HG03342 (cell line): ENCODE results near the gene CDHR5.

Experiments
- ATAC-seq: cut with Tn5 transposase; IDR thresholded peaks from one replicate; pipeline ENCODE4 v1.9.1; 2021; ENCODE audit warnings: mild to moderate bottlenecking, moderate library complexity; ENCODE audit not compliant: unreplicated experiment

Gene CDHR5

DNA sequence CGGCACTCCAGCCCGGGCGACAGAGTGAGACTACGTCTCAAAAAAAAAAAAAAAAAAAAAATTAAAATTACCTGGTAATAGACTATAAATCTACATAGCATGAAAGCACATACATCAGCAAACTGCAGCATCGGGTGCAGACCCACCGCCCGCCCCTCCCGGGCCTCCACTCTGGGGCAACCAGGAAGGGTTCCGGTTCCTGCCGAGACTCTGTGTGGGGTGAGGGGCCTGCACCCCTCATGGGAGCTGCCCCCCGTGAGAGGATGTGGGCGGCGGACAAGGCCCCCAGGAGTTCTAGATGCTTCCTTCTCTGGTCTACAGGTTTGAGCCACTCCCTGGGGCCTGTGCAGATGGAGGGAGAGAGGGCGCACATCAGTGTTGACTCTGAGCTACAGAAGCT is 21.5 kb upstream of the CDHR5 start:
- no peak for ATAC-seq

DNA sequence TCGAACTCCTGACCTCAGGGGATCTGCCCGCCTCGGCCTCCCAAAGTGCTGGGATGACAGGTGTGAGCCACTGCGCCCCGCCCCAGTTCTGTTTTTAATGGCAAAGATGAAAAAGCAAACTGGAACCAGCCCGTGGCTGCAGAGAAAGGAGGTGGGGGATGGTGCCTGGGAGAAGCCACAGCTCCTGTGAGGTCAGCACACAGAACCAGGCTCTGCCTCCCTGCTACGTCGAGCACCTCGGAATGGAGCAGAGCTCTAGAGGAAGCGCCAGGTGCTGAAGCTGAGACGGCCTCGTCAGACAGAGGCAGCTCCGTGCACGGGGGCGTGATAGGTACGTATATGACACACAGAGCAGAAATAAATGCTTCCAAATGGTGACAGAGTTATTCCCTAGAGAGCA is 20.8 kb upstream of the CDHR5 start:
- ATAC-seq = no peak

DNA sequence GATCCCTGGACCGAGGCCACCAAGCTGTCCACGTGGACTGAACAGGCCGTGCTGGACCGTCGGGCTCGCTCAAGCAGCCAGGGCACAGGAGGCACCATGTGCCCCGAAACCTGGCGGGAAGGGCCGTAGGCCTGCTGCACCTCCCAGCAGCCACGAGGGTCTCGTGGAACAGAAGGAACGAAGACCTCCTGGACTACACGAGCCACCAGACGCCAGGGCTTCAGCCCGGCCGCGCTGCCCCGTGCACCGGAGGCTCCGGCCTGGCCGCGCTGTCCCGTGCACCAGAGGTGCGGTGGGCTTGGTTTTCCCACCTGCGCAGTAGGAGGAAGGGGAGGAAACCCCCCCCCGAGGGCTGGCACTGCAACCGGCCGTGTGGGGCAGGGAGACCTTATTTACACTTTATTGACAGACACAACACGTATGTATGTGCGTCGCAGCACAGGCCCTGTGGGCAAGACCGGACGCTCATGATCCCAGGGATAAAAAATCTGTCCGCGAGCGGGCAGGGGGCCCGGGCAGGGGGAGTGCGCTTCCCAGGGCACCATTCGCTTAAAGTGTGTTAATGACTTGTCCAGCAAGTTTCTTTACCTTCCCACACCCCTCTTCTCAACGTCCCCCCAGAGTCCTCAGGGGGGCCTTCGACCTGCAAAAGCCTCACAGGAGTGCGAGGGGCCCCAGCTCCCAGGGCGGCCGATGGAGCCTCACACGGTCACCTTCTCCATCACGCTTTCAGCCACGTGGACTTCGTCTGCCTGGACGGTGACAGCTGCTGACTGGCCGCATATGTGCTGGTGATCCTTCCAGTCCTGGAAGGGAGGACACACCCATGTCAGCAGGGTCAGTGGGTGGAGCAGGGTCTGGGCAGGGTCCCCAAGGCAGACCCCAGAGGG is 19.3 kb upstream of the CDHR5 start:
- no peak for ATAC-seq

DNA sequence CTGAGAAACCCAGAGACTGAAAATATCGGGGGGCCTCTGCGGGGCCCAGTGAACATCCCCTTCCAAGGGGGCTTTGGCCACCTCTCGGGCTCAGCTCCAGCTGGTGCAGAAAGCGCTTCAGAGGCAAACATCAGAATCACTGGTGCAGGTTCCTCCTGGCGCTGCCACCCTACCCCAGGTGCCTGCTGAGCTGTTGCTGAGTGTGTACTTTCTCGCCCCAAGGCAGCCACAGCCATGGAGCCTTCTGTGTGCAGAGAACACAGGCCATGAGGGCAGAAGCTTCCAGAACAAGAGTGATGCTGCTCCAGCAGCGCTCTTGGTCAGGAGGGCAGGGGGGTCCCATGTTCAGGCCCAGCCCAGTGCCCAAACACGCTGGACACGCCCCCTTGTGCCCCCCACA is 18.6 kb upstream of the CDHR5 start:
- ATAC-seq = no peak

DNA sequence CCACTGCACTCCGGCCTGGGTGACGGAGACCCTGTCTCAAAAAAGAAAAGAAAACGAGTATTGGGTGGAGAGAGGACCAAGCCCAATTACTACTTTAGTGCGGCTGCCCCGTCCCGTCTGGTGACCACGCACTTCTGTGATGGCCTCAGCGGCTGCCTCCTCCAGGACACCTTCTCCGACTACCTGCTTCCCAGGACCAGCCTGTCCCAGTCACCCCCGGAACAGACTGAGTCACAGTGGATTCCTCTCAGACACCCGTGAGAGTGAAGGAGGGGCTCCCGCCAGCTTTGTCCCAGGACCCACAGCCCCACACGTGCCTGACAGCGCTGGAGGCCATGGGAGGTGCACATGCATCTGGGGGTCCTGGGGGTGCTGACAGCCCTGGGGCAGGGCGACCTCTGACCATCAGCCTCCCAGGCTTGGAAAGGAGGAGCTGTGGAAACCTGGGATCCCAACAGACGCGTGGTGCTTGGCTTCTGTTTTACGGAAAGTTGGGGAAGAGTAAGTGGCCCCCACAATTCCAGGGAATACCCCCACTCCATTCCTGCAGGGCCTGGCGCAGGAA is 17.1 kb upstream of the CDHR5 start:
- no peak for ATAC-seq

DNA sequence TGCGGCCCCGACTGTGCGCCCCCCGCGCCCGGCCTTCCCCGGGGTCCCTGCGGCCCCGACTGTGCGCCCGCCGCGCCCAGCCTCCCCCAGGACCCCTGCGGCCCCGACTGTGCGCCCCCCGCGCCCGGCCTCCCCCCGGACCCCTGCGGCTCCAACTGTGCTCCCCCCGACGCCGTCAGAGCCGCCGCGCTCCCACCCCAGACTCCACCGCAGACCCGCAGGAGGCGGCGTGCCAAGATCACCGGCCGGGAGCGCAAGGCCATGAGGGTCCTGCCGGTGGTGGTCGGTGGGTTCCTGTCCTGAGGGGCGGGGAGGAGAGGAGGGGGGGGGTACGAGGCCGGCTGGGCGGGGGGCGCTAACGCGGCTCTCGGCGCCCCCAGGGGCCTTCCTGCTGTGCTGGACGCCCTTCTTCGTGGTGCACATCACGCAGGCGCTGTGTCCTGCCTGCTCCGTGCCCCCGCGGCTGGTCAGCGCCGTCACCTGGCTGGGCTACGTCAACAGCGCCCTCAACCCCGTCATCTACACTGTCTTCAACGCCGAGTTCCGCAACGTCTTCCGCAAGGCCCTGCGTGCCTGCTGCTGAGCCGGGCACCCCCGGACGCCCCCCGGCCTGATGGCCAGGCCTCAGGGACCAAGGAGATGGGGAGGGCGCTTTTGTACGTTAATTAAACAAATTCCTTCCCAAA is 15.4 kb upstream of the CDHR5 start:
- ATAC-seq = no peak

DNA sequence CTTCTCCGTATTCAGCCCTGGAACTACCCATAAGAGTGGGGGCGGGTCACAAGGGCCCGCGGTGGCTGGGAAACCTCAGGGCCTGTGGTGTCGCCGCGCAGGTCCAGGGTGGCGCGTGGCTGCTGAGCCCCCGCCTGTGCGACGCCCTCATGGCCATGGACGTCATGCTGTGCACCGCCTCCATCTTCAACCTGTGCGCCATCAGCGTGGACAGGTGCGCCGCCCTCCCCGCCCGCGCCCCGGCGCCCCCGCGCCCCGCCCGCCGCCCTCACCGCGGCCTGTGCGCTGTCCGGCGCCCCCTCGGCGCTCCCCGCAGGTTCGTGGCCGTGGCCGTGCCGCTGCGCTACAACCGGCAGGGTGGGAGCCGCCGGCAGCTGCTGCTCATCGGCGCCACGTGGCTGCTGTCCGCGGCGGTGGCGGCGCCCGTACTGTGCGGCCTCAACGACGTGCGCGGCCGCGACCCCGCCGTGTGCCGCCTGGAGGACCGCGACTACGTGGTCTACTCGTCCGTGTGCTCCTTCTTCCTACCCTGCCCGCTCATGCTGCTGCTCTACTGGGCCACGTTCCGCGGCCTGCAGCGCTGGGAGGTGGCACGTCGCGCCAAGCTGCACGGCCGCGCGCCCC is 14.7 kb upstream of the CDHR5 start:
- ATAC-seq = no peak

DNA sequence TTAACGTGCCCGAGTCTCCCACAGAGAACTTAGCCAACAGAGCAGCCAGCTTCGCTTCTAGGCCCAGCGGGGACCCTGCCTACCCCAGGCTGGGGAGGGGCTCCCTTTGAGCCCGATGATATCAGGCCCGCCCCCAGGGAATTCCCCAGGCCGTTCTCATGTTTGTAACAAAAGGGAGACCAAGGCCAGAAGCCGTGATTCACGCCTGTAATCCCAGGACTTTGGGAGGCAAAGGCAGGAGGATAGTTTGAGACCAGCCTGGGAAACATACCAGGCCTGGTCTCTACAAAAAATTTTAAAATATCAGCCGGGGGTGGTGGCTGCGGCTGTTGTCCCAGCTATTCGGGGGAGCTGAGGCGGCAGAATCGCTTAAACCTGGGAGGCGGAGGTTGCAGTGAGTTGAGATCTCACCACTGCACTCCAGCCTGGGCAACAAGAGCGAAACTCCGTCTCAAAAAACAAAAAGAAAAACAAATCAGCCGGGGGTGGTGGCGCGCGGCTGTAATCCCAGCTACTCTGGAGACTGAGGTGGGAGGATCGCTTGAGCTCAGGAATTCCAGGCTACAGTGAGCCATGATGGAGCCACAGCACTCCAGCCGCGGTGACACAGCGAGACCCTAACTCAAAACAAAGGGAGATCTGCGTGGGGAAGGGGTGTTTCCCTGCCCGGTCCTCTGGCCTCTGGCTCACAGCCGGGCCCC is 14.0 kb upstream of the CDHR5 start:
- no peak for ATAC-seq

DNA sequence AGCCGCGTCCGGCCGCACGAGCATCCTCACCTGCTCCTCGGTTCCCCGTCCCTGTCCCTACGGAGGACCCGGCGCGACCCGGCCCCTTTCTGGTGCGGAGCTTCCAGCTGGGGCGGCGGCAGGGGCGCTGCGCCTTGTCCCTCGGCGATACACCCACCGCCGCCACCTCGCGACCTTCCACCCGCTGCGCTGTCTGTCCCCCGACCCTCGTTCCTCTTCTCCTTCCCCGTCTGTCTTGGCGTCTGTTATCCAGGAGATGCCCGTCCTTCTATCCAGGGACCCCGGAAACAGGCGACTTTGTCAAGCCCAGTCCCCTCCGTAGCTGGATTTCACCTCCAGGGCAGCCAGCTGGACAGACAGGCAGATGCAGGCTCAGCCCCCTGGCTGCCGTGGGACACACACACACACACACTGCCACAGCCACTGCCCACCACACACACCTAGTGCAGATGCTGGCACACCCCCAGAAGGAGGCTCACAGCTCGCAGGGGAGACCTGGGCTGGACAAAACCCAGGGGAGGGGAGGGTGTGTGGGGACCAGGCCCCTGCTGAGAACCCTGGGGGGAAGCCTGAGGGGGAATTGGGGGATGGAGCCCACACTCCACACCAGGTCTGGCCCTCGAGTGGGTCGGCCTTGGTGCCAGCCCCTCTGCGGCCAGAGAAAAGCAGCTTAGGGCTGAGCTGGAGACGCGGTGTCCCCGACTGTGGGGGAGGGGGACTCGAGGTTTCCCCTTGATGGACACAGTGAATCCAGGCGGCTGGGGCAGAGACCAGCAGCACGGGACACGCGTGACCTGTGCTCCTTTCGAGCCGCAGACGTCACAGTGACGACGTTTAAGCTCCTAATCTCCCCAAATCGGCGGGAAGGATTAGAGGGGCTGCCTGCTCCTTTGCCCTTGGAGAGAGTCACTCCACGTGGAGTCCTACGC is 13.1 kb upstream of the CDHR5 start:
- ATAC-seq = no peak

DNA sequence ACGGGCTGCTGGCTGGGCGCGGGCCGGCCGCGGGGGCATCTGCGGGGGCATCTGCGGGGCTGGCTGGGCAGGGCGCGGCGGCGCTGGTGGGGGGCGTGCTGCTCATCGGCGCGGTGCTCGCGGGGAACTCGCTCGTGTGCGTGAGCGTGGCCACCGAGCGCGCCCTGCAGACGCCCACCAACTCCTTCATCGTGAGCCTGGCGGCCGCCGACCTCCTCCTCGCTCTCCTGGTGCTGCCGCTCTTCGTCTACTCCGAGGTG is 12.5 kb upstream of the CDHR5 start:
- ATAC-seq = no peak

DNA sequence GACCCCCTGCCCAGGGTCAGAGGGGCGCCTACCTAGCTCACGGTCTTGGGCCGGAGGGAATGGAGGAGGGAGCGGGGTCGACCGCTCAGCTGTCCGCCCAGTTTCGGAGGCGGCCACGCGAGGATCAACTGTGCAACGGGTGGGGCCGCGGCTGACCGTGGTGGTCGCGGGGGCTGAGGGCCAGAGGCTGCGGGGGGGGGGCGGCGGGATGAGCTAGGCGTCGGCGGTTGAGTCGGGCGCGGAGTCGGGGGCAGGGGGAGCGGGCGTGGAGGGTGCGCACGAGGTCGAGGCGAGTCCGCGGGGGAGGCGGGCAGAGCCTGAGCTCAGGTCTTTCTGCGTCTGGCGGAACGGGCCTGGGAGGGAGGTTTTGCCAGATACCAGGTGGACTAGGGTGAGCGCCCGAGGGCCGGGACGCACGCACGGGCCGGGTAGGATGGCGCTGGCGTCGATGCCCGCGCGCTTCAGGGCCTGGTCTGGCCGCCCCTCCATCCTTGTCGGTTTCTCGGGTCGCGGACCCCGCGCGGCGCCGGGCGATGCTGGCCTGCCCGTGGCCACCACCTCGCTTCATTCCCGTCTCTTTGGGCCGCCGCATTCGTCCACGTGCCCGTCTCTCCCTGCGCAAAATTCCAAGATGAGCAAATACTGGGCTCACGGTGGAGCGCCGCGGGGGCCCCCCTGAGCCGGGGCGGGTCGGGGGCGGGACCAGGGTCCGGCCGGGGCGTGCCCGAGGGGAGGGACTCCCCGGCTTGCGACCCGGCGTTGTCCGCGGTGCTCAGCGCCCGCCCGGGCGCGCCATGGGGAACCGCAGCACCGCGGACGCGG is 12.0 kb upstream of the CDHR5 start, which contains the start of gene DRD4:
Gene DRD4, plus strand, starts transcription at position 759 of the 822 bp plus-strand sequence. Its CDS starts 36 bp downstream, at position 795.
- ATAC-seq = no peak

DNA sequence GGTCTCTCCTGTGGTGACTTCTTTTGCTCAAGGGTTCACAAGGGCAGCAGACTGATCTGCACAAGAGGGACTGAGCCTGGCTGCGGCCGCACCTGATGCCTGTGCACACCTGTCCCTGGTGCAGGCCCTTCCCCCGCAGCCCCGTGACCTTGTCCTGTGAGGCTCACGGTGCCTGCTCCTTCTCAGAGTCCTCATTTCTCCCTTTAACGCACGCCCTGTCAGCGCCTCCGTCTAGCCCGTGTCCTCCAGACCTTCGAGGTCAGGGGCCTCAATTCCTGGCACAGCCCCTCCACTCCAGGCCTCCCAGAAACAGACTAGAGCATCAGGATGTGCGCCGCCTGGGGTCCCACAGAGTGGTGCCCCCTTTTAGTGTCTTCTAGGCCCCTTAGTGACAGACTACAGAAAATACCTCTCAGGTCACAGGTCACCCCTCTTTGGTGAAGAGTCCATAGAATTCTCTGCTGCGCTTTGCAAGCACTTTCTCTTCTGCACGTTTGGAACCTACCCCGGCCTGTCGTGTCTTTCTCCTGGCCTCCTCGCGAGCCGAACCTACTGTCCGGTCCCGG is 11.3 kb upstream of the CDHR5 start:
- no peak for ATAC-seq

DNA sequence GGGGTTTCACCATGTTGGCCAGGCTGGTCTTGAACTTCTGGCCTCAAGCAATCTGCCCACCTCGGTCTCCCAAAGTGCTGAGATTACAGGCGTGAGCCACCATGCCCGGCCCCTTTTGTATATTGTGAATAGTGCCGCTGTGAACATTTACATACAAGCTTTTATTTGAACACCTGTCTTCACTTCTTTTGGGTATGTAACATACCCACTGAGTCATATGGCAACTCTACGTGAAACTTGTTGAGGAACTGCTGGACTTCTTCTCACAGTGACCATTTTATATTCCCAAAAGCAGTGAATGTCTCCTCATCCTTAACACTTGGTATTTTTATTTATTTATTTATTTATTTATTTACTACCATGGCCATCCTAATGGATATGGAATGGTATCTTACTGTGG is 6.1 kb upstream of the CDHR5 start:
- no peak for ATAC-seq

DNA sequence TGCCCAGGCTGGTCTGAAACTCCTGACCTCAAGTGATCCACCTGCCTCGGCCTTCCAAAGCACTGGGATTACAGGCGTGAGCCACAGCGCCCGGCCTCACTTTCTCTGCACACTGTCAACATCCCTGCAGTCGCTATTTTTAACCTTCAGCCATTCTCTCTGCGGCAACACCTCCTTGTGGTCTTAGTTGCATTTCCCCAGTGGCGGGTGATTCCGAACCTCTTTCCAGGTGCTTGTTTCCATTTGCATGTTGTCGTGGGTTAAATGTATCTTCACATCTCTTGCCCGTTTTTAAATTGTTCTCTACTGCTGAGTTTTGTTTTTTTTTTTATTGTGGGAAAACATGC is 4.5 kb upstream of the CDHR5 start:
- no peak for ATAC-seq

DNA sequence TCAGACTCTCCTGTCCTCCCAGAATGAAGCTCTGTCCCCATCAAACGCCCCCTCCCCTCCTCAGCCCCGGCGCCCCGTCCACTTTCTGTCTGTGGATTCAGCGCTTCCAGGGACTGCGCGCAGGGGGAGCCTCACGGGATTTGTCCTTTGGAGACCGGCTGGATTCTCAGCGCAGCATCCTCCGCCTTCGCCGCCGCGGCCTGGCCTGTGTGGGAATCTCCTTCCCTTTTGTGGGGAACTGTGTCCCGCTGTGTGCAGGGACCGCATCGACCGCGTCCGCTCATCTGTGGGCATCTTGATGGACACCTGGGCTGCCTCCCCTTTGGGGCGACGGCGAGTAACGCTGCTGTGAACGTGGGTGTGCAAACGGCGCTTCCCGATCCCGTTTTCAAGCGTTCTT is 3.3 kb upstream of the CDHR5 start:
- ATAC-seq = no peak

DNA sequence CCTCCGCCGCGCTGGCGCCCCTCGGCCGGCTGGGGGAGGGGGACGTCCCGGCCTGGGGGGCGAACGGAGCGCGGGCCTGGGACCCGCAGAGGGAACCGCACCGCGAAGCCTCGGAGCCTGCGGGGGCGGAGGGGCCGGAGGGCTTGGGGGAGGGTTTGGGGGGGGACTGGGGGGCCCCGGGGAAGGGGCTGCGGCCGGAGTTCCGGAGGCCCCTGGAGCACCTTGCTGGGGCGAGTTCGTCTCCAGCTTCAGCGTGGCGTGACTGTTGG is 2.5 kb upstream of the CDHR5 start:
- no peak for ATAC-seq

DNA sequence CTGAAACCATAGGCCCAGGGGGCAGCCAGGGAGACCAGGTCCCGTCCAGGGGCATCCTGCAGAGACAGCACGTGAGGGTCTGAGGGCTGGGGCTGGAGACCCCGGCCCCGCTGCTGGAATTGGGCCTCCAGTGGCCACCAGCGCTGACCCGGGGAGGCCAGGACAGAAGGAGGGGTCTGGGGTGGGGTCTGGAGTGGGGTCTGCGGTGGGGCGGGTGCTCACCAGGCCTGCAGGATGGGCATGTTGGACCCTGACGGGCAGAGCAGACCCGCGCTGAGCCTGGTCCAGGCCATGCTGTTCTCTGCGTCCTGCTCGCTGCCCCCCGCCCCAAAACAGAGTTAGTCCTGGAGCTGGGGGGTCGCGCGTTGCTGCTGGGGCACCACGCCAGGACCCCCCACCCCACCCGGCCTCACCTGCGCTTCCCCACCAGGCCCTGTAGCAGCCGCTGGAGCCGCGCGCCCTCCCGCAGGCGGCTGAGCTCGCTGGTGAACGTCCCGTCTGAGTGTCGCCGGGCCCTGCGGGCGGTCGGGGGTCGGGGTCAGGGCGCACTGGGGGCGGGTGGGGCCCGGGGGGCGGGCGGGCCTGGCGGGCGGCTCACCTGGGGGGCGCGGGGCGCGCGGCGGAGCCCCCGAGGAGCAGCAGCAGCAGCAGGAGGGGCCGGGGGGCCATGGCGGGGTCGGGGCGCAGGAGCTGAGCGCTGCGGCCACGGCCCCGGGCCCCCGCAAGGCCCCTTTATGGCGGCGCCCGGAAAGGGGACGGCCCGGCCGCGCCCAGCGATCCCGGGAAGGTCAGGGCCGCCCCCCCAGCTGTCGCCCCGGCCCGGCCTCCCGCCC is 1.9 kb upstream of the CDHR5 start, which contains the start of gene SCT:
Gene SCT, minus strand, starts transcription at position 707 of the 833 bp plus-strand sequence. Its CDS starts 38 bp downstream, at position 669.
- no peak for ATAC-seq

DNA sequence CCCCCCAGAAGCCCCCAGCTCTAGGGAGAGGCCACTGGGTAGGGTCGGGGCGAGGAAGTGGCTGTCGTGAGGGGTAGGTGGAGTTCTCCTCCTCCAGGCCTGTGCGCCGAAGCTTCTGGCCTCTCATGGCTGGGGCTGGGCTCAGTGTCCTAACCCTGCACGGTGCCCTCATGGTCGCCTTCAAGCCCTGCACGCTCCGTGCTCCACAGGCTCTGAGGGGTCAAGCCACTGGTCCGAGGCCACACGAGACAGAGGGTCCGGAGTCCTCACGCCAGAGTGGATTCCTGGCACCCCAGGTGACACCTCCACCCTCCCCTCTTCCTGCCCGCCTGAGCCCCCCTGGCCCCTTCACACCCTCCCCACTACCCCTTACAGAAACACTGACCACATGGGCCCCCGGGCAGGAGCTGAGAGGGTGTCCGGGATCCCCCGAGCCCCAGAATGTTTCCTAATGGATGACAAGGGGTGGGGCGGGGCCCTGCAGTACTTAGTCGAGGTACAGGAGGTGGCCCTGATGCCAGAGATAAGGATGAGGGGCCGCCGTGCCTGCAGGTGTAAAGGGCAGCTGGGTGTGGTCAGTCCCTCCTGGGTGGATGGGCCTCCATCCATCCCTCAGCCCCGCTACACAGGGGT is 997 bp upstream of the CDHR5 start:
- ATAC-seq = no peak
